HepG2 (cell line): ENCODE data around the gene DDX28. TPM values are rescaled to one million over a fixed set of nuclear protein-coding genes. Genes with fewer than 3 reads are reported as not detected.
A peak's percentile ranks its signal among the peaks of the same experiment; 100 is the strongest.

ENCODE experiments used
- ATAC-seq: fragments of 200-7000 bp; cut with Tn5 transposase; 3 replicates; pipeline ENCODE4 v1.9.1; 2020; ENCODE audit warnings: mild to moderate bottlenecking, moderate library complexity
- BruUV-seq: library from RNA; stranded (reverse); fragments of 400-500 nt; replicated peaks from 2 replicates; lab custom pipeline; 2021; lab: Mats Ljungman, UMichigan
- CTCF ChIA-PET: fragments of 300-600 bp; formaldehyde crosslinking; extraction: SDS; loops from one replicate; lab custom pipeline; 2021; ENCODE audit warnings: low total read pairs, inconsistent platforms, low intra/inter-chr PET ratio; lab: Yijun Ruan, JAX
- POLR2A ChIA-PET: fragments of 350-600 bp; sonication (Branson Sonifier 250); formaldehyde crosslinking; loops from one replicate; lab custom pipeline; 2020; ENCODE audit warnings: antibody characterized with exemption, inconsistent platforms; lab: Yijun Ruan, JAX
- DNase-seq: peaks from one replicate; pipeline ENCODE4 v3.0.0-alpha.2; 2015; ENCODE audit warnings: low spot score
- FAIRE-seq: peaks from 3 replicates; lab custom pipeline; 2011; peaks lifted over from hg19 to GRCh38; lab: Jason Lieb, UNC
- H2AFZ ChIP-seq: one replicate; pipeline ENCODE4 v1.6.1; 2011; ENCODE audit warnings: low read length, inconsistent platforms
- H3K27ac ChIP-seq: fragments of 300-600 bp; 3 replicates; pipeline ENCODE4 v1.8.0; 2011; ENCODE audit warnings: mixed run types, mild to moderate bottlenecking, mixed read lengths, low read length, inconsistent platforms; ENCODE audit not compliant: insufficient read depth; ENCODE audit errors: extremely low read length
- H3K27me3 ChIP-seq, 2 experiments: fragments of 200-600 bp in 1 of 2; 2 replicates in 1 of 2; 3 replicates in 1 of 2; pipeline versions ENCODE4 v1.6.0 to v1.8.0; 2011; ENCODE audit warnings: low read length in 2 of 2, mild to moderate bottlenecking in 2 of 2, moderate library complexity in 2 of 2, inconsistent platforms in 1 of 2; ENCODE audit not compliant: insufficient read depth in 2 of 2, control insufficient read depth in 1 of 2
- H3K36me3 ChIP-seq, 2 experiments: fragments of 200-600 bp in 1 of 2; replicated peaks in 1 of 2; 2 replicates in 1 of 2; 3 replicates in 1 of 2; pipeline versions ENCODE4 v1.5.1 to v1.8.0; 2011; ENCODE audit warnings: low read length in 2 of 2, inconsistent platforms in 1 of 2; ENCODE audit not compliant: insufficient read depth in 2 of 2, control insufficient read depth in 1 of 2
- H3K4me1 ChIP-seq: 2 replicates; pipeline ENCODE4 v1.5.1; 2012; ENCODE audit warnings: low read length, inconsistent platforms; ENCODE audit not compliant: insufficient read depth
- H3K4me2 ChIP-seq: 2 replicates; pipeline ENCODE4 v1.6.0; 2011; ENCODE audit warnings: low read depth, low read length, inconsistent platforms
- H3K4me3 ChIP-seq, 3 experiments: fragments of 200-600 bp in 1 of 3; sonication (generic), shearing (Covaris generic) in 1 of 3; replicated peaks in 1 of 3; 2 replicates each; pipeline ENCODE4 v1.5.1; 2011 to 2016; ENCODE audit warnings: low read length in 3 of 3, inconsistent platforms in 2 of 3, low read depth in 2 of 3, mild to moderate bottlenecking in 2 of 3, control low read depth in 1 of 3, mixed read lengths in 1 of 3; ENCODE audit not compliant: insufficient read depth in 1 of 3
- H3K79me2 ChIP-seq: one replicate; pipeline ENCODE4 v1.6.1; 2011; ENCODE audit warnings: low read length, inconsistent platforms; ENCODE audit not compliant: insufficient read depth
- H3K9ac ChIP-seq: 2 replicates; pipeline ENCODE4 v1.6.0; 2011; ENCODE audit warnings: mild to moderate bottlenecking, low read depth, low read length, inconsistent platforms; ENCODE audit not compliant: insufficient read depth
- H3K9me3 ChIP-seq: 2 replicates; pipeline ENCODE4 v1.5.1; 2012; ENCODE audit warnings: mild to moderate bottlenecking, low read length
- H4K20me1 ChIP-seq: 2 replicates; pipeline ENCODE4 v1.6.0; 2011; ENCODE audit warnings: inconsistent platforms, mild to moderate bottlenecking, low read length, moderate library complexity; ENCODE audit not compliant: insufficient read depth
- MAFG ChIP-seq: sonication (generic); formaldehyde crosslinking; IDR thresholded peaks from 2 replicates; pipeline ENCODE4 v1.5.1; 2020; ENCODE audit warnings: mild to moderate bottlenecking, missing genetic modification reagents
- MEIS2 ChIP-seq: sonication (generic); formaldehyde crosslinking; IDR thresholded peaks from 2 replicates; pipeline ENCODE4 v1.9.0; 2021; ENCODE audit warnings: mild to moderate bottlenecking, missing genetic modification reagents
- NR3C1 ChIP-seq: sonication (generic); formaldehyde crosslinking; IDR thresholded peaks from 2 replicates; pipeline ENCODE4 v1.4.0; 2020; ENCODE audit warnings: missing genetic modification reagents
- POLR2A ChIP-seq, 2 experiments: IDR thresholded peaks; 2 replicates each; pipeline ENCODE4 v1.6.1; 2011; ENCODE audit warnings: low read depth in 2 of 2, low read length in 2 of 2, mild to moderate bottlenecking in 1 of 2, moderate library complexity in 1 of 2; ENCODE audit not compliant: insufficient read depth in 1 of 2
- ZNF121 ChIP-seq: sonication (generic); formaldehyde crosslinking; IDR thresholded peaks from 2 replicates; pipeline ENCODE4 v1.5.0; 2020; ENCODE audit warnings: mild to moderate bottlenecking, missing genetic modification reagents
- ZNF350 ChIP-seq: sonication (generic); formaldehyde crosslinking; IDR thresholded peaks from 2 replicates; pipeline ENCODE4 v1.4.0; 2020; ENCODE audit warnings: mild to moderate bottlenecking, low read depth, missing genetic modification reagents, borderline replicate concordance
- WGBS: methylation state at CpG from one replicate; pipeline ENCODE4 v1.1.6; 2017; ENCODE audit warnings: low lambda C conversion rate; 5-methylcytosine and 5-hydroxymethylcytosine counted together
- in situ Hi-C: cut with HindIII; loops from 2 replicates; pipeline ENCODE4 v1.10.0; 2017; ENCODE audit warnings: low pct_unique_long_range_greater_than_20kb; ENCODE audit not compliant: extremely low pct_ligation_motif_present
- intact Hi-C: fragments of 100-400 bp; cut with micrococcal nuclease; formaldehyde crosslinking; loops from one replicate; pipeline ENCODE4 v1.10.0; 2022; ENCODE audit not compliant: unreplicated experiment
- polyA plus RNA-seq, 8 experiments: library from polyadenylated mRNA; depleted of rRNA in 3 of 8; stranded (reverse) in 7 of 8; unstranded in 1 of 8; fragments of >200 nt; fragmentation: Illumina TruSeq in 4 of 8; extraction: Trizol in 4 of 8; gene quantifications; 2 replicates each; pipeline versions ENCODE4 v1.2.1 to v1.2.3, GENCODE V29; 2011 to 2016; ENCODE audit warnings: low read depth in 4 of 8, missing spikeins in 1 of 8, mixed read lengths in 1 of 8; ENCODE audit not compliant: insufficient read depth in 1 of 8
- total RNA-seq, 5 experiments: library from RNA; depleted of rRNA; stranded (reverse); fragments of >200 nt; fragmentation: Illumina TruSeq; extraction: Trizol; gene quantifications; 2 replicates each; pipeline ENCODE4 v1.2.3, GENCODE V29; 2016; ENCODE audit warnings: low read depth in 1 of 5
- TF ChIP-seq, protein P1 (sequence below): sonication (generic); formaldehyde crosslinking; IDR thresholded peaks from 2 replicates; pipeline ENCODE4 v1.4.0; 2020; ENCODE audit warnings: mild to moderate bottlenecking, missing genetic modification reagents
- TF ChIP-seq, protein P2 (sequence below): sonication (generic); formaldehyde crosslinking; conservative IDR thresholded peaks from 2 replicates; pipeline ENCODE4 v1.4.0; 2020; ENCODE audit warnings: mild to moderate bottlenecking, missing genetic modification reagents, moderate library complexity

DDX28 gene
- total and polyA plus RNA-seq, 2 of the 13 experiments (the other 11 are each of a cell fraction or from before 2014, with no cell fraction given), result 14.1 to 16.4 TPM

- ATAC-seq (no peak), DNase-seq (no peak), FAIRE-seq (no peak)
- TF ChIP-seq ZNF121 (CRISPR knock-in tag) (peak; percentile 87), MAFG (CRISPR knock-in tag) (no peak)
- TF ChIP-seq, protein P1, sequence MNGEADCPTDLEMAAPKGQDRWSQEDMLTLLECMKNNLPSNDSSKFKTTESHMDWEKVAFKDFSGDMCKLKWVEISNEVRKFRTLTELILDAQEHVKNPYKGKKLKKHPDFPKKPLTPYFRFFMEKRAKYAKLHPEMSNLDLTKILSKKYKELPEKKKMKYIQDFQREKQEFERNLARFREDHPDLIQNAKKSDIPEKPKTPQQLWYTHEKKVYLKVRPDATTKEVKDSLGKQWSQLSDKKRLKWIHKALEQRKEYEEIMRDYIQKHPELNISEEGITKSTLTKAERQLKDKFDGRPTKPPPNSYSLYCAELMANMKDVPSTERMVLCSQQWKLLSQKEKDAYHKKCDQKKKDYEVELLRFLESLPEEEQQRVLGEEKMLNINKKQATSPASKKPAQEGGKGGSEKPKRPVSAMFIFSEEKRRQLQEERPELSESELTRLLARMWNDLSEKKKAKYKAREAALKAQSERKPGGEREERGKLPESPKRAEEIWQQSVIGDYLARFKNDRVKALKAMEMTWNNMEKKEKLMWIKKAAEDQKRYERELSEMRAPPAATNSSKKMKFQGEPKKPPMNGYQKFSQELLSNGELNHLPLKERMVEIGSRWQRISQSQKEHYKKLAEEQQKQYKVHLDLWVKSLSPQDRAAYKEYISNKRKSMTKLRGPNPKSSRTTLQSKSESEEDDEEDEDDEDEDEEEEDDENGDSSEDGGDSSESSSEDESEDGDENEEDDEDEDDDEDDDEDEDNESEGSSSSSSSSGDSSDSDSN, result 0 out of 2 replicates have a peak, but pooled peaks have one; percentile 1
- H3K36me3 ChIP-seq, result no peaks in the 10 kb centered on the region
- H3K9me3 ChIP-seq, result no peaks in the 10 kb centered on the region
- H3K4me2 ChIP-seq, result no peak overlapping the region
- POLR2A ChIA-PET, result interaction anchor here (1.4 to 4.8 kb wide), 4 partner anchors 10 to 45 kb away, joined by 3 to 29 read pairs (median 12); partner anchors contain the start of genes DDX28, DPEP2, DUS2 and LCAT
- H3K4me3 ChIP-seq, result no peak overlapping the region
- in situ Hi-C loops (no loop called here), intact Hi-C loops (no loop called here)
- peaks cover 2 to 22% of the 10 kb centered on the region in 2 experiments for H3K27me3 ChIP-seq
- H4K20me1 ChIP-seq, result no peaks in the 10 kb centered on the region
- no peak overlapping the region for H3K9ac ChIP-seq
- no TSS peak for BruUV-seq
- peaks cover 61% of the 10 kb centered on the region for H3K4me1 ChIP-seq
- WGBS, result 60% methylated on average over 3 of the region's 3 CpGs
- H3K79me2 ChIP-seq, result no peaks in the 10 kb centered on the region
- no peak overlapping the region for H3K27ac ChIP-seq
- H2AFZ ChIP-seq, result no peak overlapping the region
- CTCF ChIA-PET, result no interaction called here
Measured at GRCh38 chr16:67988675-67989074, 34.4 kb downstream of the DDX28 start.

GRCh38 chr16:67987460-67988160, 35.4 kb downstream of the DDX28 start:
- Histone ChIP-seq H3K4me3 (peak overlapping the region; percentile 24 to 61 (median 30)), H3K36me3 (no peaks in the 10 kb centered on the region), H3K27me3 (peaks cover 2 to 18% of the 10 kb centered on the region in 2 experiments), H3K4me2 (peak overlapping the region; percentile 85), H2AFZ (peak overlapping the region; percentile 86), H3K79me2 (no peaks in the 10 kb centered on the region), H3K4me1 (peaks cover 60% of the 10 kb centered on the region), H4K20me1 (no peaks in the 10 kb centered on the region), H3K27ac (no peak overlapping the region), H3K9ac (peak overlapping the region; percentile 59), H3K9me3 (no peaks in the 10 kb centered on the region)
- DNase-seq (peak; percentile 57), ATAC-seq (peak; percentile 66), FAIRE-seq (peak; percentile 21)
- CTCF ChIA-PET, result no interaction called here
- TSS peak; percentile 59 for BruUV-seq
- intact Hi-C loops, result no loop called here
- WGBS, result 6% methylated on average over 11 of the region's 11 CpGs
- POLR2A ChIA-PET, result interaction anchor here (0.6 to 4.8 kb wide), 13 partner anchors 11 to 1212 kb away, joined by 3 to 29 read pairs (median 5); partner anchors contain the start of genes DDX28, DPEP2, DUS2 and ESRP2
- in situ Hi-C loops, result no loop called here
- TF ChIP-seq MEIS2 (CRISPR knock-in tag) (no peak), NR3C1 (no peak), ZNF350 (CRISPR knock-in tag) (no peak), POLR2A (IDR thresholded peaks at IDR 0.05; ENCODE audit: insufficient read depth in 1 of 2, low read depth in 2 of 2, low read length in 2 of 2) (peak; percentile 40 to 48; a peak in 2 of 4 replicates)
- TF ChIP-seq, protein P2, sequence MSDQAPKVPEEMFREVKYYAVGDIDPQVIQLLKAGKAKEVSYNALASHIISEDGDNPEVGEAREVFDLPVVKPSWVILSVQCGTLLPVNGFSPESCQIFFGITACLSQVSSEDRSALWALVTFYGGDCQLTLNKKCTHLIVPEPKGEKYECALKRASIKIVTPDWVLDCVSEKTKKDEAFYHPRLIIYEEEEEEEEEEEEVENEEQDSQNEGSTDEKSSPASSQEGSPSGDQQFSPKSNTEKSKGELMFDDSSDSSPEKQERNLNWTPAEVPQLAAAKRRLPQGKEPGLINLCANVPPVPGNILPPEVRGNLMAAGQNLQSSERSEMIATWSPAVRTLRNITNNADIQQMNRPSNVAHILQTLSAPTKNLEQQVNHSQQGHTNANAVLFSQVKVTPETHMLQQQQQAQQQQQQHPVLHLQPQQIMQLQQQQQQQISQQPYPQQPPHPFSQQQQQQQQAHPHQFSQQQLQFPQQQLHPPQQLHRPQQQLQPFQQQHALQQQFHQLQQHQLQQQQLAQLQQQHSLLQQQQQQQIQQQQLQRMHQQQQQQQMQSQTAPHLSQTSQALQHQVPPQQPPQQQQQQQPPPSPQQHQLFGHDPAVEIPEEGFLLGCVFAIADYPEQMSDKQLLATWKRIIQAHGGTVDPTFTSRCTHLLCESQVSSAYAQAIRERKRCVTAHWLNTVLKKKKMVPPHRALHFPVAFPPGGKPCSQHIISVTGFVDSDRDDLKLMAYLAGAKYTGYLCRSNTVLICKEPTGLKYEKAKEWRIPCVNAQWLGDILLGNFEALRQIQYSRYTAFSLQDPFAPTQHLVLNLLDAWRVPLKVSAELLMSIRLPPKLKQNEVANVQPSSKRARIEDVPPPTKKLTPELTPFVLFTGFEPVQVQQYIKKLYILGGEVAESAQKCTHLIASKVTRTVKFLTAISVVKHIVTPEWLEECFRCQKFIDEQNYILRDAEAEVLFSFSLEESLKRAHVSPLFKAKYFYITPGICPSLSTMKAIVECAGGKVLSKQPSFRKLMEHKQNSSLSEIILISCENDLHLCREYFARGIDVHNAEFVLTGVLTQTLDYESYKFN, result no peak
